OCI-LY1 (cell line): ENCODE results near the gene CWF19L2.

Experiments used
- CTCF ChIP-seq: fragments of 200-600 bp; sonication (generic), shearing (Covaris generic); IDR thresholded peaks from 2 replicates; pipeline ENCODE4 v1.5.1; 2017; ENCODE audit warnings: mild to moderate bottlenecking, antibody characterized with exemption, low read length, moderate library complexity, mixed read lengths
- EZH2 ChIP-seq: fragments of 200-600 bp; sonication (generic), shearing (Covaris generic); IDR thresholded peaks from 2 replicates; pipeline ENCODE4 v1.8.0; 2017; ENCODE audit warnings: borderline replicate concordance, mixed run types, mild to moderate bottlenecking, antibody characterized with exemption, low read length, moderate library complexity, mixed read lengths

- TF ChIP-seq EZH2 (no peak), CTCF (no peak)
Measured at GRCh38 chr11:107453594-107454286, 3.9 kb downstream of the CWF19L2 start.
